Common myeloid progenitor, CD34-positive (primary cell): ENCODE measurements around the gene CAPN9.
"Not testable (repeated sequence)": the region's sequence is repeated elsewhere in the genome, so short reads cannot be mapped to it uniquely, and the experiment has no call there.

Experiments used
- CTCF ChIA-PET: fragments of 350-600 bp; sonication (Branson Sonifier 250); formaldehyde crosslinking; loops from one replicate; lab custom pipeline; 2021; ENCODE audit warnings: antibody characterized with exemption; lab: Charles Lee
- POLR2A ChIA-PET: fragments of 350-600 bp; sonication (Branson Sonifier 250); formaldehyde crosslinking; loops from one replicate; lab custom pipeline; 2021; ENCODE audit warnings: antibody characterized with exemption; lab: Charles Lee
- DNase-seq, 3 donors: peaks; one replicate each; pipeline versions ENCODE4 v3.0.0 to v3.0.0-alpha.2; 2013
- H3K27ac ChIP-seq, 2 experiments: 1 replicate in 1 of 2; 2 replicates in 1 of 2; pipeline ENCODE4 v1.7.0; 2013; ENCODE audit warnings: inconsistent platforms in 2 of 2, low read length in 2 of 2, mild to moderate bottlenecking in 2 of 2, low read depth in 1 of 2, moderate library complexity in 1 of 2; ENCODE audit not compliant: severe bottlenecking in 2 of 2, insufficient read depth in 1 of 2, poor library complexity in 1 of 2
- H3K27me3 ChIP-seq, 5 experiments: replicated peaks in 2 of 5; 1 replicate in 3 of 5; 2 replicates in 2 of 5; pipeline versions ENCODE4 v1.6.1 to v1.7.0; 2013; ENCODE audit warnings: low read length in 4 of 5, mild to moderate bottlenecking in 2 of 5, moderate library complexity in 2 of 5, inconsistent platforms in 1 of 5; ENCODE audit not compliant: insufficient read depth in 5 of 5, control insufficient read depth in 4 of 5
- H3K36me3 ChIP-seq, 4 experiments: 1 replicate in 2 of 4; 2 replicates in 2 of 4; pipeline versions ENCODE4 v1.6.1 to v1.7.0; 2013; ENCODE audit warnings: low read length in 3 of 4, control low read depth in 1 of 4, mild to moderate bottlenecking in 1 of 4; ENCODE audit not compliant: control insufficient read depth in 4 of 4, insufficient read depth in 4 of 4
- H3K4me1 ChIP-seq, 4 experiments: 1 replicate in 3 of 4; 2 replicates in 1 of 4; pipeline versions ENCODE4 v1.6.1 to v1.7.1; 2013; ENCODE audit warnings: low read length in 3 of 4, mild to moderate bottlenecking in 3 of 4, control low read depth in 1 of 4, inconsistent platforms in 1 of 4, moderate library complexity in 1 of 4; ENCODE audit not compliant: control insufficient read depth in 4 of 4, insufficient read depth in 4 of 4; ENCODE audit errors: control extremely low read depth in 1 of 4
- H3K4me3 ChIP-seq, 7 experiments: 1 replicate in 4 of 7; 2 replicates in 3 of 7; pipeline versions ENCODE4 v1.5.1 to v1.7.0; 2013; ENCODE audit warnings: mild to moderate bottlenecking in 7 of 7, low read length in 6 of 7, moderate library complexity in 6 of 7, inconsistent platforms in 2 of 7, low read depth in 2 of 7, control low read depth in 1 of 7; ENCODE audit not compliant: insufficient read depth in 4 of 7, control insufficient read depth in 1 of 7; ENCODE audit errors: extremely low read depth in 1 of 7
- H3K9me3 ChIP-seq, 5 experiments: 1 replicate in 4 of 5; 2 replicates in 1 of 5; pipeline versions ENCODE4 v1.6.1 to v1.7.1; 2013; ENCODE audit warnings: low read length in 4 of 5, mild to moderate bottlenecking in 2 of 5, inconsistent platforms in 1 of 5, low read depth in 1 of 5, moderate library complexity in 1 of 5; ENCODE audit not compliant: control insufficient read depth in 4 of 5, insufficient read depth in 2 of 5; ENCODE audit errors: control extremely low read depth in 1 of 5
- WGBS: methylation state at CpG from one replicate; pipeline ENCODE4 v1.1.5; 2013; ENCODE audit not compliant: insufficient coverage; 5-methylcytosine and 5-hydroxymethylcytosine counted together

Gene CAPN9

DNA sequence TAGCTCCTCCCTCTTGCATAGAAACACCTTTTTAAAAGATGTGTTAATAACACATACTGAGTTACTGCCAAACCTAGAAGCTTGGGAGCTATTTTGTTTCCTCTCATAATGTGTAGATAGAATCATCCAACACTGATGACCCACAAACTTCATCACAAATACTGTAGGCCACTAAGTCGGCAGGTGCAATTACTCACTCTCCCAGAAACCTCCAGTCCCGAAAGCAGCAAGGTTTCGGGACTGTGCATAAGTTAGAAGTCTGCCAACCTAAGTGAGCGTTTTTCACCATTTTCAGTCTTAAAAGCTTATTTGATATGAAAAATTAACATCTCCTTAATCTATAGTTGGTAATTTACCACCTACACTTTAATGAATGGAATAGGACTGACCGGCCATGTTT is 89.2 kb downstream of the CAPN9 start:
- 100% methylated on average over 1 of the region's 5 CpGs for WGBS
- peaks cover 0 to 6% (median 2%) of the 10 kb centered on the region in 4 experiments for H3K36me3 ChIP-seq
- H3K4me1 ChIP-seq: no peaks in the 10 kb centered on the region
- H3K27ac ChIP-seq: no peak overlapping the region
- peaks cover 0 to 12% (median 0%) of the 10 kb centered on the region in 5 experiments for H3K9me3 ChIP-seq
- ChIA-PET CTCF (no interaction called here), POLR2A (no interaction called here)
- H3K27me3 ChIP-seq: no peaks in the 10 kb centered on the region
- no peak for DNase-seq
- H3K4me3 ChIP-seq: no peak overlapping the region

GRCh38 chr1:230836793-230837192 is 89.6 kb downstream of the CAPN9 start:
- Histone ChIP-seq H3K36me3 (peaks cover 0 to 6% (median 4%) of the 10 kb centered on the region in 4 experiments), H3K4me3 (no peak overlapping the region), H3K27me3 (no peaks in the 10 kb centered on the region), H3K9me3 (peaks cover 0 to 8% (median 0%) of the 10 kb centered on the region in 5 experiments), H3K4me1 (no peaks in the 10 kb centered on the region), H3K27ac (no peak overlapping the region)
- POLR2A ChIA-PET: no interaction called here
- 93% methylated on average over 2 of the region's 5 CpGs for WGBS
- CTCF ChIA-PET: no interaction called here
- no peak for DNase-seq

DNA sequence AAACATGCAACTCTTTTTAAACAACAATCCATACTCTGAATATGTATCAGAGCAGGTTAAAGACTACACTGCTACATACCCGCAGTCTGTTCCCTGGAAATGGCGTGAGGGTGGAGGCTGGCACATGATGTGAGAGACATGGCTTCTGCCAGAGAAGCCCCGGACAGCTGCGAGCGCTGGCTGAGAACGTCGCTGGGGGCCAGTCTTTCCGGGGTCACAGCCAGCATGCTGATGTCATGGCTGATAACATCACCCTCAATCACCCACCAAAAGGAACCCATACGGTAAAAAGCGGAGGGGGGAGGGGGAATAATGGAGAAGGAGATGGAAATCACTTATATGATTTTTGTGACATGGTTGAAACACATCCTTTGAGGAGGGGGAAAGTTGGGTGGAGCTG is 92.0 kb downstream of the CAPN9 start:
- no peaks in the 10 kb centered on the region for H3K4me1 ChIP-seq
- H3K27me3 ChIP-seq: no peaks in the 10 kb centered on the region
- DNase-seq: no peak
- WGBS: 100% methylated on average over 2 of the region's 10 CpGs
- no peak overlapping the region for H3K4me3 ChIP-seq
- peaks cover 0 to 19% (median 11%) of the 10 kb centered on the region in 4 experiments for H3K36me3 ChIP-seq
- ChIA-PET CTCF (no interaction called here), POLR2A (no interaction called here)
- H3K9me3 ChIP-seq: no peaks in the 10 kb centered on the region
- H3K27ac ChIP-seq: no peak overlapping the region

GRCh38 chr1:230842801-230843200 is 95.6 kb downstream of the CAPN9 start:
- H3K4me1 ChIP-seq: no peaks in the 10 kb centered on the region
- no peak for DNase-seq
- ChIA-PET POLR2A (no interaction called here), CTCF (no interaction called here)
- H3K4me3 ChIP-seq: no peak overlapping the region
- peaks cover 0 to 17% (median 11%) of the 10 kb centered on the region in 4 experiments for H3K36me3 ChIP-seq
- H3K27me3 ChIP-seq: no peaks in the 10 kb centered on the region
- 100% methylated on average over 8 of the region's 8 CpGs for WGBS
- H3K27ac ChIP-seq: no peak overlapping the region
- H3K9me3 ChIP-seq: no peaks in the 10 kb centered on the region

DNA sequence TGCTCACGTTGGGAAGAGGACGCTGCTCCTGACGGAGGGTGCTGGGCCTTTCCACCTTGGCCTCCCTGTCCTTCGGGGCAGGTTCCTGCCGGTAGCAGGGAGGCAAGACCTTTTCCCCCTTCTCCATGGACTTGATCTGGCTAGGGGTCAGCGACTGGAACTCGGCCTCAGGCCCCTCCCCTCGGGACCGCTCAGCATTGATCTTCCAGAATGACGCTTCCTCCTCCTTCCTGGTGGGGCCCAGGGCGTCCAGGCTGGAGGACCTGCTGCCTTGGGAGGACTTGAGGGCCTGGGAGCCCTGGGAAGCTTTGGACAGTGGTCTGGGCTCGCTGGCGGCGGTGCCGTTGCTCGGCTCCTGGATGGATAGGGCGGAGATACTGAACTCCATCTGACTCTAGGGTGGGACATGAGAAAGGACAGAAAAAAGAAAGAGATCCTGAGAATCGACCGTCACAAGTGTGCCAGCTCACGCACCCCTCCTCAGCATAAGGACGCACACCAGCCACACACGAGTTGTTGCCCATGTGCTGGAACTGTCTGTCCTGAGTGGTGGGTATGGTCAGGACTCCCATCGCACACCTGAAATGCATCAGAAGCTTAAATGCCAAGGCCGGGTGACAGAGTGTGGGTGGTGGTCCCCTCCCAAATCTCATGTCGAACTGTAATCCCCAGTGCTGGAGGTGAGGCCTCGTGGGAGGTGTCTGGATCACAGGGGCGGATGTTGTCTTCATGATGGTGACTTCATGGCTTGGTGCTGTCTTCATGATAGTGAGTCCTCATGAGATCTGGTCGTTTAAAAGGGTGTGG is 96.5 kb downstream of the CAPN9 start:
- Histone ChIP-seq H3K4me1 (no peaks in the 10 kb centered on the region), H3K27ac (no peak overlapping the region), H3K27me3 (no peaks in the 10 kb centered on the region), H3K4me3 (no peak overlapping the region), H3K36me3 (peaks cover 0 to 17% (median 9%) of the 10 kb centered on the region in 4 experiments), H3K9me3 (no peaks in the 10 kb centered on the region)
- ChIA-PET POLR2A (no interaction called here), CTCF (no interaction called here)
- WGBS: 96% methylated on average over 22 of the region's 28 CpGs
- no peak for DNase-seq

GRCh38 chr1:230844561-230844960 is 97.4 kb downstream of the CAPN9 start:
- no peak overlapping the region for H3K27ac ChIP-seq
- H3K9me3 ChIP-seq: no peaks in the 10 kb centered on the region
- H3K36me3 ChIP-seq: peaks cover 0 to 13% (median 8%) of the 10 kb centered on the region in 4 experiments
- no peaks in the 10 kb centered on the region for H3K27me3 ChIP-seq
- no peak overlapping the region for H3K4me3 ChIP-seq
- DNase-seq: no peak
- ChIA-PET CTCF (no interaction called here), POLR2A (no interaction called here)
- whole genome bisulfite sequencing: 93% methylated on average over 4 of the region's 4 CpGs
- no peaks in the 10 kb centered on the region for H3K4me1 ChIP-seq

DNA sequence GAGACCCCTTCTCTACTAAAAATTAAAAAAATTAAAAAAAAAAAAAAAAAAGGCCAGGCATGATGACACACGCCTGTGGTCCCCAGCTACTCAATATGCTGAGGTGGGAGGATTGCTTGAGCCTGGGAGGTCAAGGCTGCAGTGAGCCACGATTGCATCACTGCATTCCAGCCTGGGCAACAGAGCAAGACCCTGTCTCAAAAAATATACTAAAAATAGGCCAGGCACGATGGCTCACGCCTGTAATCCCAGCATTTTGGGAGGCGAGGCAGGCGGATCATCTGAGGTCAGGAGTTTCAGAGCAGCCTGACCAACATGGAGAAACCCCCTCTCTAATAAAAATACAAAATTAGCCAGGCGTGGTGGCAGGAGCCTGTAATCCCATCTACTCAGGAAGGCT is 98.0 kb downstream of the CAPN9 start:
- 96% methylated on average over 5 of the region's 7 CpGs for WGBS
- DNase-seq: not testable (repeated sequence)
- H3K36me3 ChIP-seq: peaks cover 0 to 13% (median 8%) of the 10 kb centered on the region in 4 experiments

More for the DNA sequence above, 98.0 kb downstream of the CAPN9 start:
- H3K4me1 ChIP-seq, H3K27me3 ChIP-seq, POLR2A ChIA-PET, H3K9me3 ChIP-seq, H3K27ac ChIP-seq, CTCF ChIA-PET, H3K4me3 ChIP-seq: not testable (repeated sequence)
